ENCODE results near the gene KCNIP3.
"Not testable (repeated sequence)": the region's sequence is repeated elsewhere in the genome, so short reads cannot be mapped to it uniquely, and the experiment has no call there.

The KCNIP3 gene

DNA sequence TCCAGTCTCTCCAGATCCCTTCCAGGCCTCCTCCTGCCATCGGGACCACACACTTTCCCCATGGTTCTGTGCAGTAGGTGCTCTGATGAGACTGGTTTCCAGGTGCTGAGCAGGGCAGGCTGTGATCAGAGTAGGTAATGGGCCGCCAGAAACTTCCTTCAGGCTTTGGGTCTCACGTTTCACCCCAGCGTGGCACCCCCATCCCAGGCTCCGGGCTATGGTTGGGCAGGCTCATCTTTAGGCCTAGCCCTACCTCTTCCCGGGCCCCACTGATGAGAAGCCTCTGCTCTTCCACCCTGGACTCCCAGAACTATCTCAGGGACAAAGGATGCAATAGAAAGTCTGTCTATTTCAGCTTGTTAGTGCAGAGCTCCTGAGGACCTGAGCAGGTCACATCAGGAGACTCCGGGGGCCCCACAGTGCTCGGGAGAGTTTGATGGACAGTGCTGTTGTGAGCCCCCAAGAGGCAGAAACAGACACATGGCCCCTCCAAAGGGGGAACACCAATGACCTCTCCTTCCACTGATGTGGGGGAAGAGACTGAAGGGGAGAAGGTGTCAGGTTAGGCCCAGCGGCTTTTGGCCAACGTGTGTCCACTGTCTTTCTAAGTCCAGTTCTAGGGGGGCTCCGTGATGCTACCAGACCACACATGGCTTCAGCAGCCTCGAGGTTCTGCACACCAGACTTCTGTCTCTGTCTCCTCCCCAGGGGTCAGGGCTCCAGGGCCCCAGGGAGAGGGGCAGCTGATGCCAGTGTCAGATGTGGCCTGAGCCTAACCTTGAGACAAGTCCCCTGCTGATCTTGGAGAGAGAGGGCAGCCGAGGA lies 28.7 kb upstream of the KCNIP3 start:
- Histone ChIP-seq H3K9ac (ENCODE audit: low read length in 2 of 2) (no peak overlapping the region), H3K4me1 (ENCODE audit: control insufficient read depth, insufficient read depth, low read length) (no peaks in the 10 kb centered on the region), H3K4me3 (ENCODE audit: low read length in 2 of 2) (no peak overlapping the region), H3K27me3 (ENCODE audit: control insufficient read depth in 1 of 2, insufficient read depth in 2 of 2, low read length in 2 of 2) (no peaks in the 10 kb centered on the region), H3K9me3 (ENCODE audit: control insufficient read depth in 2 of 2, low read length in 2 of 2) (no peaks in the 10 kb centered on the region), H3K36me3 (ENCODE audit: control insufficient read depth in 2 of 2, insufficient read depth in 2 of 2, low read length in 2 of 2) (no peaks in the 10 kb centered on the region), H3K27ac (ENCODE audit: low read length) (no peak overlapping the region)

DNA sequence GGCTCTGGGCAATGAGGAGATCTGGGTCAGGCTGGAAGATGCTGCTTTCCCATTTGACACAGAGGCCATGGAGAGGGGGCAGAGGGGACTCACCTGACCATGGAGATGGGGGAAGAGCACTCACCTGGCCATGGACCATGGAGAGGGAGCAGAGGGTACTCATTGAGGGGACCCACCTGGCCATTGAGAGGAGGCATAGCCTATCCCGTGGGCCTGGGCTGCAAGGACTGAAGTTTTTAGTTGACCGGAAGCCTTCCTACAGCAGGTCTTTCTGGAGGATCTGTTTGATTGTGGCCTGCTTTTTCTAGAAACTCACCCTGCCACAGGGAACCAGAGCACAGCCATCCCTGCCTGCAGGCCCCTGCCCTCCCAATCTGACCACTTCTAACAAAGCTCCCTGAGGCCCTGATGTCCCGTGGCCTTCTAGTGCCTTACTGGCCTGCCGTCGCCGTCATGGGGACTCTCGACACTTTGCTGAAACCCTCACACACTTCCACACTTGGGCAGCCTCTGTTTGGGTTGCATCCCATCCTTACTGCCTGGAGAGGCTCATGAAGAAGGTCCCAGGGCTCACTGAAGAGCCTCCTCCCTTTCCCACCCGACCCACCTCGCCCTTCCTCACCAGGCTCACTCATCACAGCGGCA lies 28.0 kb upstream of the KCNIP3 start:
- Histone ChIP-seq H3K36me3 (ENCODE audit: control insufficient read depth in 2 of 2, insufficient read depth in 2 of 2, low read length in 2 of 2) (no peaks in the 10 kb centered on the region), H3K27me3 (ENCODE audit: control insufficient read depth in 1 of 2, insufficient read depth in 2 of 2, low read length in 2 of 2) (no peaks in the 10 kb centered on the region), H3K9me3 (ENCODE audit: control insufficient read depth in 2 of 2, low read length in 2 of 2) (no peaks in the 10 kb centered on the region), H3K4me1 (ENCODE audit: control insufficient read depth, insufficient read depth, low read length) (no peaks in the 10 kb centered on the region), H3K27ac (ENCODE audit: low read length) (no peak overlapping the region), H3K9ac (ENCODE audit: low read length in 2 of 2) (no peak overlapping the region), H3K4me3 (ENCODE audit: low read length in 2 of 2) (no peak overlapping the region)

DNA sequence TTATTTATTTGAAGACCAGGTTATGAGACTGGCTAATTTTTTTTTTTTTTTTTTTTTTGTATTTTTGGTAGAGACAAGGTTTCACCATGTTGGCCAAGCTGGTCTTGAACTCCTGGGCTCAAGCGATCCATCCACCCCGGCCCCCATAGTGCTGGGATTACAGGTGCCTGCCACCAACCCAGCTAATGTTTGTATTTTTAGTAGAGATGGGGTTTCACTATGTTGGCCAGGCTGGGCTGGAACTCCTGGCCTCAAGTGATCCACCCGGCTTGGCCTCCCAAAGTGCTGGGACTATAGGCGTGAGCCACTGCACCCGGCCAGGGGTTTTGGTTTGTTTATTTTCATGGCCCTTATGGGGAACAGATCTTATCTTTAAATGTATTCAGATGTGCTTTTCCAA lies 27.4 kb upstream of the KCNIP3 start:
- not testable (repeated sequence) for H3K9me3 ChIP-seq (ENCODE audit: control insufficient read depth in 2 of 2, low read length in 2 of 2); H3K9ac ChIP-seq (ENCODE audit: low read length in 2 of 2); H3K27me3 ChIP-seq (ENCODE audit: control insufficient read depth in 1 of 2, insufficient read depth in 2 of 2, low read length in 2 of 2); H3K4me1 ChIP-seq (ENCODE audit: control insufficient read depth, insufficient read depth, low read length); H3K4me3 ChIP-seq (ENCODE audit: low read length in 2 of 2); H3K27ac ChIP-seq (ENCODE audit: low read length); H3K36me3 ChIP-seq (ENCODE audit: control insufficient read depth in 2 of 2, insufficient read depth in 2 of 2, low read length in 2 of 2)

DNA sequence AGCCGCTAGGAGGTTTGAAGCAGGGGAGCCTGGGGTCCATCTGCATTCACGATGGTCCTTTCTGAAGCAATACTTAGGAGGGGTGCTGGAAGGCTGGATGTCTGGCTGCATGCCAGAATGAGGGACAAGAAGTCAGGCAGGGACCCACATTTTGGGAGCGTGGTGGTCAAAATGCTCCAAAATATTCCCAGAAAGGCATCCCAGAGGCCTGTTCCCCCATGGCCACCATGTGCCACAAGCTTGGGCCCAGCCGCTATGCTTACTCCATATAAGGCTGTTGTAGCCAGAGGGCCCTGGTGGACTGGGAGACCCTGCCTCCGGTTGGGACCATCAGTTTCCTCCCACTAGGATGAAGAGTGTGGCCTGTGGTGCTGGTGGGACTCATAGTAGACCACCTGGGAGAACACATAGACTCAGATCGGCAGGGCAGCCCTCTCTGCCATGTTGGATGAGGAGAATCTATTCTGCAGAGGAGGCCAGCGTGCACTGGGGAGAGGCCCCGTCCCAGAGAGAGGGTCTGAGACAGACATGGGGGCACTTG lies 26.5 kb upstream of the KCNIP3 start:
- H3K27me3 ChIP-seq (ENCODE audit: control insufficient read depth in 1 of 2, insufficient read depth in 2 of 2, low read length in 2 of 2), result no peaks in the 10 kb centered on the region
- H3K4me3 ChIP-seq (ENCODE audit: low read length in 2 of 2), result no peak overlapping the region
- H3K9me3 ChIP-seq (ENCODE audit: control insufficient read depth in 2 of 2, low read length in 2 of 2), result no peaks in the 10 kb centered on the region
- H3K9ac ChIP-seq (ENCODE audit: low read length in 2 of 2), result no peak overlapping the region
- no peak overlapping the region for H3K27ac ChIP-seq (ENCODE audit: low read length)
- H3K4me1 ChIP-seq (ENCODE audit: control insufficient read depth, insufficient read depth, low read length), result no peaks in the 10 kb centered on the region
- no peaks in the 10 kb centered on the region for H3K36me3 ChIP-seq (ENCODE audit: control insufficient read depth in 2 of 2, insufficient read depth in 2 of 2, low read length in 2 of 2)

DNA sequence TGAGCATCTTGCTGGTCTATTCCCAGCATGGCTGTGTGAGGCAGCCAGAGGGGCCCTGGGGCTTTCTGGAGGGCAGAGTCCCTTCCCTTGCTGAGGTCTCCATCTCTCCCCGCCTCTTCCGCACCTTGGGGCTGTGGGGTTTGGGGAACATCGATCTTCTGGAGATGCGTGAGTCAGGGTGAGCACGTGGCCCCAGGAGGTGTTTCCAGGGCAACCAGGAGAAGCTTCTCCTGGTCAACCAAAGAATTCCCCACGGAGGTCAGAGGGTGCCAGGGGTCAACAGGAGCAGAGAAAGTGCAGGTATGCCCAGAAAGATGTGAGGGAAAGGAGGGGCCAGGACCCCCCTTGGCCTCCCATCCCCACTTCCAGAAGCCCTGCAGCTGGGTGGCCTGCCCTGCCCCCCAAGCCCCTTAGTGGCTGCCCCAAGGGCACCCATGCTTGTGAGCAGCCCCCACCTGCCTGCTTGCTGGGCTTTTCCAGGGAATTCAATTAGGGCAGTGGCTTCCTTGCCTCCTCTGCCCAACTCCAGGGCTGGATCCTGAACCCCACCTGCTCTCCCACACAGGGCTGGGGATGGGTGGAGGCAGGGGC lies 25.7 kb upstream of the KCNIP3 start:
- Histone ChIP-seq H3K9ac (ENCODE audit: low read length in 2 of 2) (no peak overlapping the region), H3K9me3 (ENCODE audit: control insufficient read depth in 2 of 2, low read length in 2 of 2) (no peaks in the 10 kb centered on the region), H3K27ac (ENCODE audit: low read length) (no peak overlapping the region), H3K4me1 (ENCODE audit: control insufficient read depth, insufficient read depth, low read length) (no peaks in the 10 kb centered on the region), H3K27me3 (ENCODE audit: control insufficient read depth in 1 of 2, insufficient read depth in 2 of 2, low read length in 2 of 2) (no peaks in the 10 kb centered on the region), H3K36me3 (ENCODE audit: control insufficient read depth in 2 of 2, insufficient read depth in 2 of 2, low read length in 2 of 2) (no peaks in the 10 kb centered on the region), H3K4me3 (ENCODE audit: low read length in 2 of 2) (no peak overlapping the region)

DNA sequence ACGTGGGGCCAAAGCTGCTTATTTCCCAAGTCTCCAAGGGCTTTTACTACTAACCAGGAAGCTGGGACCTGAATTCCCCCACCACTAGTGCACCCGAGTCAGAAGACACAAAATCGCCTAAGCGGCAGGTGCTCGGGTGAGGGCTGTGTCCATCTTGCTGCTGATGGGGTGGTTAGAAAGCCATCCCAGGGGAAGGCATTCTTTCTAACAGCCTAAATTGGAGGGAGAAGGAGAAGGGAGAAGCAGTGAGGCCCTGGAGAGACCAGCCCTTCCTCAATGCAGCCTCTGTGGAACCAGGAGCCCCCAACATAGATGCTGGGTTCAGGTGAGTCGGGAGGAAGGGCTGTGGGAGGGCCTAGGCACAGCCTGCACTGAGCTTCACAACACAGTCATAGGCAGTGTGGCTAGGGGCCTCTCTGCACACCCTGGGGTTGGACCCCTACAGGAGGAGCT lies 24.8 kb upstream of the KCNIP3 start:
- Histone ChIP-seq H3K36me3 (ENCODE audit: control insufficient read depth in 2 of 2, insufficient read depth in 2 of 2, low read length in 2 of 2) (no peaks in the 10 kb centered on the region), H3K9ac (ENCODE audit: low read length in 2 of 2) (no peak overlapping the region), H3K27ac (ENCODE audit: low read length) (no peak overlapping the region), H3K9me3 (ENCODE audit: control insufficient read depth in 2 of 2, low read length in 2 of 2) (no peaks in the 10 kb centered on the region), H3K4me3 (ENCODE audit: low read length in 2 of 2) (no peak overlapping the region), H3K27me3 (ENCODE audit: control insufficient read depth in 1 of 2, insufficient read depth in 2 of 2, low read length in 2 of 2) (no peaks in the 10 kb centered on the region), H3K4me1 (ENCODE audit: control insufficient read depth, insufficient read depth, low read length) (no peaks in the 10 kb centered on the region)

DNA sequence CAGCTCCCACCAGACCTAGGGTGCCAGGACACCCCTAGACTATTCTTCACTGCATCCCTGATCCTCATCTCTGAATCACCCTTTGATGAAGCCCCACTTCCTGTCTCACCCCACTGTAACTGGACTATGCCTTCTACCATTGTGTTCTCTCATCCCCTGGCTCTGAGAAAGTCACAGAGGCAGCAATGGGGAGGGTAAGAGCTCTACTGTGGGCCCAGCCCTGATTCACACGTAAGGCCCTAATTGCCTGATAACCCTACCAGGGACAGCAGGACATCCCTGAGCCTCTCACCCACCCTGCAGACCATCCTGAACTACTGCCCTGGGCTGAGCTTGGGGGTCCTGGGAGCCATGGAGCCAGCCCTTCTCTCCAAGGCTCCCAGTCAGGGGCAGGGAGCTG lies 24.4 kb upstream of the KCNIP3 start:
- Histone ChIP-seq H3K36me3 (ENCODE audit: control insufficient read depth in 2 of 2, insufficient read depth in 2 of 2, low read length in 2 of 2) (no peaks in the 10 kb centered on the region), H3K4me1 (ENCODE audit: control insufficient read depth, insufficient read depth, low read length) (no peaks in the 10 kb centered on the region), H3K9me3 (ENCODE audit: control insufficient read depth in 2 of 2, low read length in 2 of 2) (no peaks in the 10 kb centered on the region), H3K27ac (ENCODE audit: low read length) (no peak overlapping the region), H3K27me3 (ENCODE audit: control insufficient read depth in 1 of 2, insufficient read depth in 2 of 2, low read length in 2 of 2) (no peaks in the 10 kb centered on the region), H3K4me3 (ENCODE audit: low read length in 2 of 2) (no peak overlapping the region), H3K9ac (ENCODE audit: low read length in 2 of 2) (no peak overlapping the region)

DNA sequence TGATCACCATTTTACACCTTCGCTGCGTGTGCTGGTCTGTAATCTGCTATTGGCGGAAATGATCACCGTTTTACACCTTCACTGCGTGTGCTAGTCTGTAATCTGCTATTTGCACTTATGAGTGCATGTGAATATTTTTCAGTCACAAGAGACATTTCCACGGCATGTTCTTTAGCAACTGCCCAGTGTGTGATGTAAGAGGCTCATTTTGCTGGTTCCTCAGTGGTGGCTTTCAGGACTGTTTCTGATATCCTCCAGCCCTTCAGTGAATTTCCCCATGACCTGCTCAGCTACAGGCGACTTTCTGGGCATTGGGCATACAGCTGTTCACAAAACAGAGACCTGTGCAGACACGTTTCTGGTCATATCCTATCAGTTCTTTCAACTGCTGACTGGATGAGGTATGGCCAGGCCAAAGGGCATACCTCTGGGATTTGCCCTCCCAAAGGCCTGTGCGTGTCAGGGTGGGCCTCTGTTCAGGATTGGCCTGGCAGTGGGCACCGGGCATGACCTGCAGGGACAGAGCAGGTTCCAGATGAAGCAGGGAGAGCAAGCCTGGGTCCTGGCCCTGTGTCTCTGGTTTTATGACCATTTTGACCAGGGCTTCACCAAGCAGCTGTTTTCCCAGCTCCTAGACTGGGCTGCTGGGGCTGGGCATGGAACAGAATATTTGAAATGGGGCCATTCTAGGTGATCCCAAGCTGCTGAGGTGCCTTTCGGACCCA lies 23.4 kb upstream of the KCNIP3 start:
- no peaks in the 10 kb centered on the region for H3K4me1 ChIP-seq (ENCODE audit: control insufficient read depth, insufficient read depth, low read length)
- no peaks in the 10 kb centered on the region for H3K36me3 ChIP-seq (ENCODE audit: control insufficient read depth in 2 of 2, insufficient read depth in 2 of 2, low read length in 2 of 2)
- no peaks in the 10 kb centered on the region for H3K9me3 ChIP-seq (ENCODE audit: control insufficient read depth in 2 of 2, low read length in 2 of 2)
- H3K27ac ChIP-seq (ENCODE audit: low read length), result no peak overlapping the region
- no peaks in the 10 kb centered on the region for H3K27me3 ChIP-seq (ENCODE audit: control insufficient read depth in 1 of 2, insufficient read depth in 2 of 2, low read length in 2 of 2)
- H3K4me3 ChIP-seq (ENCODE audit: low read length in 2 of 2), result no peak overlapping the region
- no peak overlapping the region for H3K9ac ChIP-seq (ENCODE audit: low read length in 2 of 2)

DNA sequence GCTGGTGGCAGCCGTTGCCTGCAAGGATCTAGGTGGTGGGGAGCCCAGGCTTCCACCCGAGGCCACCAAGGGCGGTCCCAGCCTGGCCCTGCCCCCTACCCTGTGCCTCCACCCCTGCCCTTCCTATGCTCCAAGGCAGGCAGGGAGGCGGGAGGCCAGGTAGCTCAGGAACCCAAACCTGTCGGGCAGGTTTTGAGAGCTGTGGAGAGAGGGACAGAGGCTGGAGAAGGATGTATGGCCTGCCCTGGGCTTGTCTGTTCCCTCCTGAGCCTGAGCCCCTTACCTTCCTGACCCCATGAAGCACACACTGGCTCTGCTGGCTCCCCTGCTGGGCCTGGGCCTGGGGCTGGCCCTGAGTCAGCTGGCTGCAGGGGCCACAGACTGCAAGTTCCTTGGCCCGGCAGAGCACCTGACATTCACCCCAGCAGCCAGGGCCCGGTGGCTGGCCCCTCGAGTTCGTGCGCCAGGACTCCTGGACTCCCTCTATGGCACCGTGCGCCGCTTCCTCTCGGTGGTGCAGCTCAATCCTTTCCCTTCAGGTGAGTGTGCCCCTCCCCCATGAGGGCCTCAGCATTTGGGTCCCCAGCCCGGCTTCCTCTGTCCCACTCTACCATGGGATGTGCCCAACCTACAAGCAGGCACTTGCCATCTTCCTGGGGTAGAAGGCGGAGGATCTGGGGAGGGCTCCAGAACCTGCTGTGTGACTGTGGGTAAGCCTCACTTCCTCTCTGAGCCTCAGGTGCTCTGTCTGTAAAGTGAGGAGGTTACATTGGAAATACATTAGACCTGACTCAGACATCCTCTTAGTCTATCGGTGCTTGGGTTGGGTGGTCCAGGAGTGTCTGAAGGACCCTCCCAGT lies 22.6 kb upstream of the KCNIP3 start, which contains the start of gene PROM2:
Gene PROM2, plus strand, starts transcription at position 159 of the 860 bp plus-strand sequence. Its CDS starts 137 bp downstream, at position 296.
- H3K4me1 ChIP-seq (ENCODE audit: control insufficient read depth, insufficient read depth, low read length), result no peaks in the 10 kb centered on the region
- no peaks in the 10 kb centered on the region for H3K27me3 ChIP-seq (ENCODE audit: control insufficient read depth in 1 of 2, insufficient read depth in 2 of 2, low read length in 2 of 2)
- H3K9me3 ChIP-seq (ENCODE audit: control insufficient read depth in 2 of 2, low read length in 2 of 2), result no peaks in the 10 kb centered on the region
- H3K36me3 ChIP-seq (ENCODE audit: control insufficient read depth in 2 of 2, insufficient read depth in 2 of 2, low read length in 2 of 2), result no peaks in the 10 kb centered on the region
- no peak within 1 kb of the TSS for H3K27ac ChIP-seq (ENCODE audit: low read length)
- no peak within 1 kb of the TSS for H3K4me3 ChIP-seq (ENCODE audit: low read length in 2 of 2)
- no peak within 1 kb of the TSS for H3K9ac ChIP-seq (ENCODE audit: low read length in 2 of 2)

DNA sequence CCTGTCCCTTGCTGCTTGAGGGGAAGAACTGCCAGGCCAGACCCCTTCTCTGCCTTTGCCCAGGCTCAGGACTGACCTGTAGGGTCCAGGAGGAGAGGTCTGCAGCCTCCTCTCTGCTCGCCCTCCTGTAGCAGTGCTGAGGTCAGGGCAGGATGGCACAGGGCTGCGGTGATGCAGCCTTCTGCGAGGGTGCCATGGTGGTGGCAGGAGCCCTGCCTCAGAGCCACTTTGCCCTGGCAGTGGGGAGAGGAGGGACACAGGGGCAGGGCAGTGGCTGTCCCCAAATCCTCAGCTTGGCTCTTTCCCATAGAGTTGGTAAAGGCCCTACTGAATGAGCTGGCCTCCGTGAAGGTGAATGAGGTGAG lies 22.0 kb upstream of the KCNIP3 start:
- Histone ChIP-seq H3K36me3 (ENCODE audit: control insufficient read depth in 2 of 2, insufficient read depth in 2 of 2, low read length in 2 of 2) (no peaks in the 10 kb centered on the region), H3K4me3 (ENCODE audit: low read length in 2 of 2) (no peak overlapping the region), H3K27me3 (ENCODE audit: control insufficient read depth in 1 of 2, insufficient read depth in 2 of 2, low read length in 2 of 2) (no peaks in the 10 kb centered on the region), H3K9me3 (ENCODE audit: control insufficient read depth in 2 of 2, low read length in 2 of 2) (no peaks in the 10 kb centered on the region), H3K9ac (ENCODE audit: low read length in 2 of 2) (no peak overlapping the region), H3K27ac (ENCODE audit: low read length) (no peak overlapping the region), H3K4me1 (ENCODE audit: control insufficient read depth, insufficient read depth, low read length) (no peaks in the 10 kb centered on the region)
